Lower leg skin (tissue), 3 donors: ENCODE results near the gene UBAP1L.

Source experiments
- CTCF ChIP-seq, 3 donors: fragments of 450-650 bp; IDR thresholded peaks; one replicate each; pipeline ENCODE4 v1.5.1; 2016; ENCODE audit warnings: antibody characterized with exemption in 3 of 3, mild to moderate bottlenecking in 3 of 3, moderate library complexity in 2 of 3
- POLR2A ChIP-seq, 2 donors: fragments of 450-650 bp; IDR thresholded peaks; one replicate each; pipeline ENCODE4 v1.6.1; 2016 to 2017; ENCODE audit warnings: antibody characterized with exemption in 2 of 2, mild to moderate bottlenecking in 1 of 2, moderate library complexity in 1 of 2

DNA sequence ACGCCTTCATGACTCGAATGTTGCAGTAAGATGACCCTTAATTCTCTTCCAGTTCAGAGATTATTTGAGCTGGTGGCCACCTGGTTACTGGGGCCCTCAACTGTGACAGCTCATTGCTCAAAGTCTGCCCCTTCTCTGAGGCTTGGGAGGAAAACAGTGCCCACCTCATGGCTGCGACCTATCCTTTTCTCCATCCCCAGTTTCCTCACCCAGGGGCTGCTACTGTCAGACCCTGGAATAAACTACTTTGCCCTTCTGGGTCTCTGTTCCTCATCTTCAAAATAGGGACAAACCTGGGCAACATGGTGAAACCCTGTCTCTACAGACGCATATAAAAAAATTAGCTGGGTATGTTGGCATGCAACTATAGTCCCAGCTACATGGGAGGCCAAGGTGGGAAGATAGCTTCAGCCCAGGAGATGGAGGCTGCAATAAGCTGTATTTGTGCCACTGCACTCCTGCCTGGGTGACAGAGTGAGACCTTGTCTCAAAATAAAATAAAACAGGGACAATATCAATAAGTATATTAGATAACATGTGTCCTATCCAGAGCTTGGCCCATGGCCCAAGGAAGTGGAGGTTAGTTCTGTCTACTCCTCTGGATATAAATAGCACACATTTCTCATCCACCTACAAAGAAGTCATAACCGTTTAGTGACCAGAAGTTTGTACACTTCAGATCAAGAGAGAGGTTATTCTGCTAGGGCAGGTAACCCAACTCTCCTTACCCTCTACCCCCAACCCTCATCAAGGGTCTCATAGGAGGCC lies 45.0 kb downstream of the UBAP1L start:
- TF ChIP-seq CTCF (IDR thresholded peaks at IDR 0.05) (no peak), POLR2A (IDR thresholded peaks at IDR 0.05) (no peak)
